ENCODE data around the gene MITF.
"Not testable (repeated sequence)": the region's sequence is repeated elsewhere in the genome, so short reads cannot be mapped to it uniquely, and the experiment has no call there.

Gene MITF

DNA sequence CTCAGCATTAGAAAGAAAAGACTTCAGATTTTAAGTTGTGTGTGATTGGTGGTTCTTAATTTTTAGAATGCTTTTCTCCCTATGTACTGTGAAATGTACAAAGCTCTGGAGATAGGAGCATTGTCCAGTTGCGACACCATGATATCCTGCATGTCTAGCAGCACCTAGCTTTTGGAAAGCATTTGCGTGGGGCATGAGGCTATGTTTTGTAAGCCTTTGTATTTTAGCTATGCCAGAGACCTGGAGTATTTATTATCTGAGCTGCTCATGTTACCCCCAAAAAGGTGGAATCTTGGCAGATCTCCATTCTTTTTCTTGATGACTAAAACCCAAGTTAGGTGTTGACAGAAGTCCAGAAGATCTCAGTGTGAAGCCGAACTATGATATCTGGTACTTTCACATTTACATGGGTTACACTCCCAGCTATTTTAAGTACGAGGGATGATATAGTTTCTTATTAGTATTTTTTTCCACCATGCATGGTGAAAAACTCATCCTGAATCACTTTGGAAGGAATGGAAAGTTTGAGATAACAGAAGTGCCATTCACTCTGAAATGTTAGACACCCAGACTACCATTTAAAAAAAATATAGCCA is 133.6 kb downstream of the MITF start:
- no peak for DNase-seq (ENCODE audit: low spot score)

DNA sequence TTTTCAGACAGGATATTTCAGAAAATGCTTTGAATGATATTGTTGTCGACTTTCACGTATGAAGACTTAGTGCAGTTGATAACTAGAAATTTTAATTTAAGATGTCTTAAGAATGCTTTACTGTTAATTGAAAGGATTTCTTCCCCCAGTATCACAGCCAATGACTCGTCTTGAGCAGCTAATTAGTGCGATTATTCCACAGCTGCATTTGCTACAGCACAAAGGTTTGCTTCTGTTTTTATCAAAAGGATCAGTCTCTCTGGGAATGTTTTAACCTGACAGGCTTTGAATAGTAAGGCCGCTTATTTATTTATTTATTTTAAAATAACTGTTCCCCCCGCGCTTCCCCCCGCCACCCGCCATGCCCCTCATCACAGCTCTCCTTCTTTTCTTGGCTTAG is 136.8 kb downstream of the MITF start:
- no peak for DNase-seq (ENCODE audit: low spot score)

DNA sequence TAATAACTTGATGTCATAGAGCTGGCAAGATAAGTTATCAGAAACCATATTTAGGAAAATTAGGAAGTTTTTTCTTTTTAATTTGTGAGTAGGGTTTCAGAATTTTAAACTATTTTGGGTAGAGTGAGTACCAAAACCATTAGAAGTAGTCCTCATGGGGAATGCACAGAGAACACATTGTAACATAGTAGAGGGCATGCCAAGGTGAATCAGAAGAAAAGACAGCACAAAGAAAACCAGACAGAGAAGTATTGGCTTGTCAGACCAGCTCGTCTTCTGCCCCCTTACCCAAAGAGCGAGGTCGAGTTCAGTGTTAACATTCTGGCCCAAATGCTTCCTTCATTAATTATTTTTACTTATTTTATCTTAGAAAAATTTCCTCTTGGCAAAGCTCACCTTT is 139.0 kb downstream of the MITF start:
- no peak for DNase-seq (ENCODE audit: low spot score)

DNA sequence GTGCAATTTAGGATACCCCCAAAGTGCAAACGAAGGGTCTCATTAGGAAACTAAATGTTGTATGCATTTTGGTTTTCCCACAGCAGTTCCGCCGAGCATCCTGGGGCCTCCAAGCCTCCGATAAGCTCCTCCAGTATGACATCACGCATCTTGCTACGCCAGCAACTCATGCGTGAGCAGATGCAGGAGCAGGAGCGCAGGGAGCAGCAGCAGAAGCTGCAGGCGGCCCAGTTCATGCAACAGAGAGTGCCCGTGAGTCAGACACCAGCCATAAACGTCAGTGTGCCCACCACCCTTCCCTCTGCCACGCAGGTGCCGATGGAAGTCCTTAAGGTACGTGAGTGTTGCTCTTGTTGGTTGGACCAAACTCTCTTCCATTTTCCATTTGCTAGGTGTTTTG is 139.8 kb downstream of the MITF start:
- DNase-seq (ENCODE audit: low spot score), result no peak

DNA sequence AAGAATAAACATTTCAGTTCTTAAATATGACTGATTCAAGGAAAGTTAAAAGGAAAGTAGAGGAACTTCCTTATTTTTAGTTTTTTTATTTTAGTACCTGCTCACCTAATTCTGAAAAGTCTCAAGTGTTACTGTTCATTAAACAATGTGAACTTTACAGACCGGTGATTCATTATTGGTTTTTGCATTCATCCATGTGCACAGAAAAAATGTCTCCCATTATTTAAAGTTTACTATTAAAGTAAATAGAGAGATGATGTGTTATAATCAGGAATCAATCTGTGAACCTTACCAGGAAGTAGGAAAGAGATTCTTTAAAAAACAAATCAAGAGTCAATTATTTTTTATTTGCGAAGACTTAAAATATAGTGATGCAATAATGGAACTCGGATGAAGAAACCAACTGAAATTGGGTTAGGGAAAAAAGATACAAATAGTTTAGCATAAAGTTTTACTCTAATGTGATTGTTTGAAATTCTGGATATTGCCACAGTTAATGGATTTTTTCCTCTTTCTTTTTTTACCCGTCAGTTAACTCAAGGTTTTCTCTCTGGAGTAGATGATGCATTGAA is 140.9 kb downstream of the MITF start:
- no peak for DNase-seq (ENCODE audit: low spot score)

DNA sequence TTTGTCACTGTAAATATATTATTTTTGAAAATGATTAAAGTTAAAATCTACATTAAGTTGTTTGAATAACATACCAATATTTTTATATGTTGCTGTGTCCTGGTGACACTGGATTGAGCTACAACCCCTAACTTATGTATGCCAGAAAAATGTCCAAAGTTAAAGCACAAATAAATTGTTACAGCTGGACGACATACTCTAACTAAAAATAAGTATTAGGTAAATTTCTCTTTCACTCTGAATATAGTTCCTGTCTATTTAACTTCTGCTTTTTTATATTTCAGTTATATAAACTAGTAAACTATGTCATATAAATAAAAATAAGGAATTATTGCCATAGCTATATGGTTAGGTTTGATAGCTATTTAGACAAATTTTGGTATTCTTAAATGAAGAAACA is 141.8 kb downstream of the MITF start:
- peak; percentile 7 for DNase-seq (ENCODE audit: low spot score)

DNA sequence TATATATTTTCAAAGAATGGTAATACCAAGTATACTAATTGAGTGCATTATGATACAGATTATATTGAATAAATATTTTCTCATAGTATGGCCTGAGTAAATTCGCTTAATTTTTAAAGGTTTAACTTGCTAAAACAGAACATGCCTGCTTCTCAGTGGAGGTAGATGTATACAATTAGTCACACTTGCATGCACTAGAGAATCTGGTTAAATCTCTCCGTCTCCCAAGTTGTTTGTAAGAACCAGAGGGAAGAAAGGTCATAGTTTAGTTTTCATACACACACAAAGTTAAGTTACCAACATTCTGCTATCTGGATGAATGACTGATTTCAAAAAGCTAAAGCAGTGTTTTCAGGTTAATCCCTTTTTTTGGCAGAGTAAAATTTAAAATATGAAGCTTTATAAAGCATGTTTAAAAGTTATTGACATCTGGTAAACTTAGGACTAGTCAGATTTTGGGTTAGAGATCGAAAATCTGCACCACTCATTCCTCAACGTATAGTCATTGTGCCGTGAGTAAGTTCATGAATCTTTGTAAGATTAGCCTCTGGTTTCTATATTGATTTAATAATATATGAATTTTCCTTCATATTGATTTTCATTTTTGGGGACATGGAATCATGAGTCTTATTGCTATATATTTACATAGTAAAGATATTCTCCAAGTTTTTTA is 142.6 kb downstream of the MITF start:
- DNase-seq (ENCODE audit: low spot score), result peak; percentile 6

DNA sequence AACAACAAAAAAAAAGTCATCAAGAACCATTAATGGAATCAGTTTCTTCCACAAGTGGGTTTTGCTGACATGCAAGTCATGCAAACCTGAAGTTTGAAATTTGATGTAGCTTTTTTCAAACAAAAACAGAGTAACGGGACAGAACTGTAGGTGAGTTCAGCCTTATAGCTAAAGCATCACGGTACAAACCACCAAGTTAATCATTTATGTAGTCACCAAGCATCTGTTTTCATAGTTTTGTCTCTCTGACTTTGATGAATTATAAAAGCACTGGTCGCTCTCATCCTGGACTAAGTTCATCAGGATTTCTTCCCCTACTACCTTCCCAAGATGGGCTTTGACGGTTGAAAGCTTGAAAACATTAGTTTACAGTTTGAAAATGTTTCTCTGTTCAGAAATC is 143.3 kb downstream of the MITF start:
- DNase-seq (ENCODE audit: low spot score), result no peak

DNA sequence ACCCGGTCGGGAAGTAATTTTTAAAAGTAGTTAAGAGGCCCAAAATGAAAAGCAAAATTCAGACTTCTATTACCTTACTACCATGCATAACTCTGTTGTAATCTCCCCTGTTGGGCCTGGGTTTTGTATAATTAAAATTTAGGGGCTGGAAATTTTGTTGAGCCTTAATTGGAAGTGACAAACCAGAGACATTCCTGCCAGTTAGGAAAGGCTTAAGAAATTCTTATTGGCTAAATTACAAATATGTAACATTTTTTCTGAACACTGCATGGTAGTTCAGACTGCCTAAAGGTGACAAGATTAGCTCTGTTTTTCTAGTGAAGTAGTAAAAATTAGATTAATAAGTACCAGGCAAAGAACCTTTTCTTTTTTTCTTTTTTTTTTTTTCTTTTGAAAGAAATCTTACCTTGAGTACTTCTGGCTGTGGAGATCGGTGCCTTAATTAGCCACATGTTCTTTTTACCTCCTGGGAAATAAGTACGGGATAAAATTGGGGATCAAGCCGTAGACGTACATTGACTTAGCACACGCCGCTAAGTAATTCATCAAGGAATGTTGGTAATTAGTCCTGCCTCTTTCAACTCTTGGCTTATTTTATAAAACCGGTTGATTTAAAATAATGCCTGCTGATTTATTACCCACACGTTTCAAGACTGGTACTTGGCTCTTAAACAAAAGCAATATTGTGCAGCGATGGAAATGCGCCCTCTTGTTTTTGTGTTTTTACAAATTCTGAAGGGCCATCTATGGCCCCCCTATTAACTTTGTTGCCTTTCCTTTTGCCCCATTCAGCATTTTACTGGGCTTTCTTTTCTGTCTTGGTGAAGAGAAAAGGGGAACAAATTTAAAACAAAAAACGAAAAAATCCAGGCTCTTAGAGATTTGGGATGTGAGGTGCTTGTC is 149.0 kb downstream of the MITF start:
- no peak for DNase-seq (ENCODE audit: low spot score)

DNA sequence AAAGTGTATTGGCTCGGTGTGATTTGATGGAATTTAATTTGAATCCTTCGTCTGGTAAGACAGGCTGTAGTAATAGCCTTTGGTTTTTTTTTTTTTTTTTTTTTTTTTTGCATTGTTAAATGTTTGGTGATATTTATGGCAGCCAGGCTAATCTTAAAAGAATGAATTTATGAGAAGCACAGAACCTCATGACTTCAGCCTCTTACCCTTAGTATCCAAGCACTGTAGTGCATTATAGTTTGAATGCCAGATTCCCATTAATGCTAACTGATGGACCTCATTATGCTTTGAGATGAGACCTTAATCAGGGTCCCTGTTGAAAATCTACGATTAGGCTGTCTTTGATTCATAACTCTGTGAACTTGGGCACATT is 149.7 kb downstream of the MITF start:
- DNase-seq (ENCODE audit: low spot score), result no peak

DNA sequence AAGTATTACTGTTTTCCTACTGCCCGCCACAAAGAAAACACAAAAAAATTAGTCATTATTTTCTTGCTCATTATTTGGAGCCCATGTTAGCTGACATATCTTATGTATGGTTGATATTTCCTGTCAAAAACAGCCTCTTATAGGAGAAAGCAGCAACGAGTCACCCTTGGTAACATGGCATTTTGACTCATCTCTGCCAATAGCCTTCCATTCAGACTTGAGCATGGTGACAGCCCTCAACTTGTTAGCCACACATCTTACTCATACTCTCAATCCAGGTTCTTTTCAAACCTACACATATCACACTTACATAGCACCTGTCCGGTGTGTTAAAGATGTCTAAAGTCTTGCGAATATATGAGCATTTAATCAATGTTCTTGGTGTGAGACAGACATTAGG is 150.8 kb downstream of the MITF start:
- no peak for DNase-seq (ENCODE audit: low spot score)

DNA sequence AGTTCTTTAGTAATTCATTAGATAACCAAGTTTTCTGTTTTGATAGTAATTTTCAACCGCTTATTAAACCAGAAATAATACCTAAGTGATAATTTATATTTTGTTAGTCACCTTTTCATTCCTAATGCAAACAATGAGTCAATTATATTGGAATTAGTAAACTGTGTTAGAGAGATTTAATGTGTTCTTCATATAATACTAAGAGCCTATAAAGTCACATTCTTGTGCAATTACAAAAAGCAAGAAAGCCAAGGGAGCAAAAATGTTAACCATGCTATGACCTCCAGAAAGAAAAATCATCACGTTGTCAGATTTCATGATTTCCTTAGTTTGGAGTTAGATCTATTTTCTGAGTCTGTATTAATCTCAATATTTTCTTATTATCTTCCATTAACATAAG is 151.4 kb downstream of the MITF start:
- DNase-seq (ENCODE audit: low spot score), result no peak

DNA sequence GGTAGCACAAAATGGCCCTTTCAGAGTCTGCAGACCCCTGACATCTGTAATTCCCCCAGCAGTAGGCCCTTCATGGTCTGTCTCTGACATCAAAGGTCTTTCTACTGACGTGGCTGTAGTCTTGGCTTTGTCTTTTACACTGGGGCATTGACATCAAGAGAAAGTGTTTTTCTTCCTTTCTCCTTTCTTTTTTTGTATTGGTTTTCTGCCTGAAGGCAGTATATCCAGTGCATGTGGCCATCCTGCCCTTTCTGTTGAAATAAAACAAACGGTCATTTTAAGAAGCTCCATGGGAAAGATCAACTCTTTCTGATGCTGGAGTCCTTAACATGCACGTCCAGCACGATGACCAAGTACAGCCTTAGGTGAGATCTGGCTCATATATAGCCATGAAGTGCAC is 153.4 kb downstream of the MITF start:
- DNase-seq (ENCODE audit: low spot score), result no peak

DNA sequence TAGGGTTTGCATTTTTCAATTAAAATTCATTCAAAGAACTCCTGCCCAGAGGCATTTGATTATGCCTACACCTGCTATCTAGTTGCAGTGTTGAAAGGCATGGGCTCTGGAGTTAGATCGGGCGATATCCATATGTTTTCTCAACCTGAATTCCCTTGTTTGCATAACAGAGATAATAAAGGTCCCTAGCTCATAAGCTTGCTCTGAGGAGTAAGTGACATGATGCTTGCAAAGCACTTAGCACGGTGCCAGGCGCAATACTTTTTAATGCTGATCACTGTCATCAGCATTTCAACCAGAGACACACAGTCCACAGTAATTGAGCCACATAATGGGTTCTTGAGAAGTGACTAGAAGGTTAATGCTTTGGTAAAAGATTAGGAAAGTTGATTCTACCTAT is 154.0 kb downstream of the MITF start:
- no peak for DNase-seq (ENCODE audit: low spot score)

DNA sequence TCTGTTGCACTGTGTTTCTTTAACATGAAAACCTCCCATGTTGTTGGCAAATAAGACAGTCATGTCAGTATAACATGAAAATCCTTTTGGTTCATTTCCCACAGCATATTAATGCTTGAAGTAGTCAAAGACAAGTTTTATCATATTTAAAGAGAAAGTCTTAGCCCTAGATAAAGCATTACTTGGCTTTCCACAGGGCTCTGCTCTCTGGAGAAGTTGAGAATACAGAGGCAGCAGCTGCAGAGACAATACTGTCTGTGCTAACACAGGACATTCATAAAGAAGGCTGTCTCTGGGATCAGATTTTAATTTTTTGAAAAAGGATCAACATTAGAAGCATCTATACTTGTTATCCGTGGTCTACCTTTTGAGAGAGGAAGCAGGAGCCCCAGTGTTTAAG is 156.8 kb downstream of the MITF start:
- DNase-seq (ENCODE audit: low spot score), result no peak

DNA sequence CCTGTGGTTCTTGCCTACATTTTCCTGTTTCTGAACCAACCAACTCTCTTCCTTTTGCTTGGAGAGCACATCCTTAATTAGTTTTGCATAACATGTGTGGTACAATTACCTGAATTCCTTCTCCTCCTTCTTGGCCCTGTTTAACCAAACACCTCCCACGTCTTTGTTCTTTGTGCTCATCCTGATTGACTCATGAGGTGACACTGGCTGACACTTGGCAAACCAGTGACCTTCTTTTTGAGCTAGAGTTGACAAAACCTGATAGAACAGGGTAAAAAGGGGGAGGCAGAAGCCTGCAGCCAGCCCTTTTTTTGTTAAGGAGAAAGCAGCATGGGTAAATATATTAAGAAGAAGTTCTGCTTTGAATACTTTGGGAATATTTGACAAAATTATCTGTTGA is 161.1 kb downstream of the MITF start:
- DNase-seq (ENCODE audit: low spot score), result no peak

DNA sequence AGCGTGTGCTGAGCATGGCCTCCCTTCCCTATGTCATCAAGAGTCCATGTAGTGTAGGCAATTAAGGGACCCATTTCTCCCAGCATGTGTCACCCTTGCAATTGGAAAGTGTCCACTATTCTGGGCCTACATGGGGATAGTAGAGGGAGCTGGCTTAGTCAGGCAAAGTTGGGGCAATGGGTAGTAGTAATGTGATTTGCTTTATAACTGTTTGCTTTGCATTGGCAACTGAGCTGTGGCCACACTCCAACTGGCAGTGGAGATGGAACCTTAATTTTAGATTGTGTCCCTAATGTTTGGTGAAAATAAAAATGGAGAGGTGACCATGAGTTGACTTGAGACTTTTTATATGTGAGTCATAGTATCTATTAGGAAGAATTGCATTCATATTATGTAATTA is 162.5 kb downstream of the MITF start:
- no peak for DNase-seq (ENCODE audit: low spot score)

DNA sequence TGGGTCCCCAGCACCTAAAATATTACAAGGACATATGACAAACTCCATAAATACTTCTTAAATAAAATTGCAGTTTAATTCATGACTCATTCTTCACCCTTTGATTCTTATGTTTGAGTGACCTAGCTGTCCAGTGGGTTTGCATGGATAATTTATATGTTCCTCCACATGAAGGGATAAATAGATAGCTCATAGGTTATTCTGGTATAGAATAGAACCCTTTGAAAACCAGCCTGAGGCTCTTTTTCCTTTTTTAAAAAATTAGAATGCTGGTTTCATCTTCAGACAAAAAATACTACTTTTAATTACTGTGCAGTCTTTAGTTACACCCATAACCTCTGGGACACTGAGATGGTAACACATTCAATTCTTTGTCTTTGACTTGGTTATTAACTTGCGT is 163.1 kb downstream of the MITF start:
- DNase-seq (ENCODE audit: low spot score), result no peak

DNA sequence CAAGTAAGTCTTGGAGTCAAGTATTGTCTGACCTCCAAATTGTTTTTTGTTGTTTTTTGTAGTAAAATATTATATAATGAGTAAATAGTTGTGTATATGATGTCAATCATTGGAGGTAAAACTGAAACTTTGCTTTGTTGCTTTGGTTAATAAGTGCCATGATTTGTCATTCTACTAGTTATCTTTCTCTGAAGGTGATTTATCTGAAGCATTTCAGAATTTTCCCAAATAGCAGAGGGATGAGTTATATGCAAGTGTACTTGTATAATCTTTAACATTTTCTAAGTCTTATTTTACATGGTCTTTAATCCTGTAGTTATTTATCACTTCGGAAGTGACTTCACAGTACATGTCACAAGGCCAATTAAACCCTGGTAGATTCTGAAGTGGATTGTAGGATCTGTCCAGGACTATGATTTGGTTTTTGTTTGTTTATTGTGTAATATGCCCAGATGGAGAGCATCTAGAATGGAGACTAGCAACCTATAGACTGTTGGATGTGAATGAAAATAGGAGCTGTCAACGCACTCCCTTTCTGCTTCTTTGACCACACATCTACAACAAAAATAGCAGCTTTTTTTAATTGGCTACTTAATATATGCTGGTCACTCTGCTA is 167.2 kb downstream of the MITF start:
- DNase-seq (ENCODE audit: low spot score), result no peak

DNA sequence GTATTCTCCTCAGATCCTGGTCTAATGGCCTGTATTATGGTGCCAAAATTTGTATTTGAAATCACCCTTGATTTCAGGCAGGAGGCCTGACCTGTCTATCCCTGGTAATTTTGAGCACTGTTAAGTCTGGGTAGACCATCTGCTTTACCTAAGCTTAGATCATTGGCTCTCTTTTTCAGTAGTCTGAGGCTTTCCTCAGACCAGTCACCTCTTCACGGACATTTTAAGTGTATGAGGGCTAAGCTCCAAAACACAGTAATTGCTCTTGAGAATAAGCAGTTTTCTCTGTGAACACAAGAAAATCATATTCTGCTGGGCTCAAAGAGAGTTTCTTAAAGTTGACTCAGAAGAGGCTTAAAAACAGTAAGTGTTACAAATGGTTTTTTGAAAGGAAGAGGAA is 168.3 kb downstream of the MITF start:
- no peak for DNase-seq (ENCODE audit: low spot score)

DNA sequence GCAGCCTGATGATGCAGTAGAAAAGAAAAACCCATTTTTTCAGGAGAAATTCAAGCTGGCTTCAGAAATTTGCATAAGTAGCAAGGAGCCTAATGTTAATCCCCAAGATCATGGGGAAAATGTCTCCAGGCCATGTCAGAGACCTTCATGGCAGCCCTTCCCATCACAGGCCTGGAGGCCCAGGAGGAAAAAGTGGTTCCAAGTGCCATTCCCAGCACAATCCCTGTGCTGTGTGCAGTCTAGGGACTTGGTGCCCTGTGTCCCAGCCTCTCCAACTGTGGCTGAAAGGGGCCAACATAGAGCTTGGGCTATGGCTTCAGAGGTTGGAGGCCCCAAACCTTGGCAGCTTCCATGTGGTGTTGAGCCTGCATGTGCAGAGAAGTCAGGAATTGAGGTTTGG is 170.6 kb downstream of the MITF start:
- not testable (repeated sequence) for DNase-seq (ENCODE audit: low spot score)

DNA sequence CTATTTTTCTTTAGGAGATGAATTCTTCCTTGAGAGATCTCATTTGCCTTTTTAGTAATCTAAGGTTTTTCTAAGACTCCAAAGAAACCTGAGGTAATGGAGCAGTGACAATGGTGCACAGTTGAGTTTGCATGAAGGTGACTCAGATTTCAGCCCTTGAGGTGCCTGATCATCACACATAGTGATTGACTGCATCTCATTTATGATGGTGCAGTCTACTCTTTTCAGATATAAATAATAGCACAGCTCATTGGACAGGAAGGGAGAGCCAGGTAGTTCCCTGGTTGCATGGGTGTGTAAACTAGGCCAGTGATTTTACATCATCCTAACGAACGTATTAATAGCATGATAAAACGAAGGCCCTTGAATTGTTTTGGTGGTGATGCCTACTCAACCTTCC is 174.2 kb downstream of the MITF start:
- no peak for DNase-seq (ENCODE audit: low spot score)

DNA sequence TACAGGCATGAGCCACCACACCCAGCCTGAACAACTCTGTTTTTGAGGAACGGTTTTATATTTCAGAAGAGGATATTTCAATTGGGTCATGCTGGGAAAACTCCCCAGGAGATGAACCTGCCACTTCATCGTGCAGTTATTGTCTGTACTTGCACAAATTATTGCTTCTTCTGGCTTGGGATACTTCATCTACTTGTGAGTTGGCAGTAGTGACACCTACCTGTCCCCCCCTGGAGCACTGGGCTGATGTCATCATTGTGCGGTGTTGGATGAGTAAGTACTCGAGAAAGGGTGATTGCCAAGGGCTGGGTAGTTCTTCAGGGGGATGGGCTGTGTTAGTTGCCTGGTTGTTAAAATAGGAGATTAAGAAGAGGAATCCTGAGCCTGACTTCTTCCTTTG is 175.1 kb downstream of the MITF start:
- no peak for DNase-seq (ENCODE audit: low spot score)

All from NAMALWA (cell line).